GM04504 (cell line): ENCODE results near the gene SEC14L2.
"Not testable (repeated sequence)": the region's sequence is repeated elsewhere in the genome, so short reads cannot be mapped to it uniquely, and the experiment has no call there.

Source experiments
- DNase-seq: peaks from one replicate; pipeline ENCODE4 v3.0.0-alpha.2; 2012; ENCODE audit warnings: low read depth

Gene SEC14L2

DNA sequence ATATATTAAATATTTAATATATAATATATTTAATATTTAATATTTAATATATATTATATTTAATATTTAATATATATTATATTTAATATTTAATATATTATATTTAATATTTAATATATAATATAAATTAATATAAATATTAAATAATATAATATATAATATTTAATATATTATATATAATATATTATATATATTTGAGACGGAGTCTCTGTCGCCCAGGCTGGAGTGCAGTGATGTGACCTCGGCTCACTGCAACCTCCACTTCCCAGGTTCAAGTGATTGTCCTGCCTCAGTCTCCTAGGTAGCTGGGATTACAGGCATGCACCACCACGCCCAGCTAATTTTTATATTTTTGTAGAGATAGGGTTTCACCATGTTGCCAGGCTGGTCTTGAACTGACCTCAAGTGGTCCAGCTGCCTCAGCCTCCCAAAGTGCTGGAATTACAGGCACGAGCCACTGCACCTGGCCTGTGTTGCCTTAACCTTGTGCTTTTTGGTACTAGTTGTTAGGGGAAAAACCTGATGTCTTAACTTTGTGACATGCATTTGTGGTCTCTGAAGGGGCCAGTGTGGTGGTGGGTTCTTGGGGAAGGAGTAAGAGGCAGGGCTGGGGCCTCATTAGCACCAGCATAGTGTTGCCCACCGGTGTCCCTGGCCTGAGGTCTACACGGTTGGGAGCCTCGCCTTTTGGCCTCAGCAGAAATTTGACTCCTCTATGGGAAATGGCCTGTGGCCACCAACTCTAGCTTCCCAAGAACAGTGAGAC, 58.4 kb downstream of the SEC14L2 start:
- no peak for DNase-seq

DNA sequence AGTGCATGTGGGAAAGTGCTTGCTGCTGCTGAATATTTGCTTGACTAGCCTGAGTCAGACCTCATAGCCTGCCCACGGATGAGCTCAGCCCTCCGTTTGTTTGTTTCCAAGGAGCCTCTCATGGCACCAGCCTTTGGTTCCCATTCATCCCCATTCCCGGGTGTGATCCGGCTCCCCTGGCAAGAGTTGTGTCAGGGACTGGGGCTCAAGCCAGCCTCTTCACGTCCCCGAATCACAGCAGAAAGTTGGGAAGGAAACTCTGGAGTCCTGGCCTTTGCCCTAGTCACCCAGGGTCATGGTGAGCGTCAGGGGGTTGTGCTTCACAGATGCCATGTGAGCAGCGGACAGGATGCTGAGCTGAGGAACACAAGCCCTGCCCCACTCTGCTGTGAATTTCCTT, 61.2 kb downstream of the SEC14L2 start:
- no peak for DNase-seq

DNA sequence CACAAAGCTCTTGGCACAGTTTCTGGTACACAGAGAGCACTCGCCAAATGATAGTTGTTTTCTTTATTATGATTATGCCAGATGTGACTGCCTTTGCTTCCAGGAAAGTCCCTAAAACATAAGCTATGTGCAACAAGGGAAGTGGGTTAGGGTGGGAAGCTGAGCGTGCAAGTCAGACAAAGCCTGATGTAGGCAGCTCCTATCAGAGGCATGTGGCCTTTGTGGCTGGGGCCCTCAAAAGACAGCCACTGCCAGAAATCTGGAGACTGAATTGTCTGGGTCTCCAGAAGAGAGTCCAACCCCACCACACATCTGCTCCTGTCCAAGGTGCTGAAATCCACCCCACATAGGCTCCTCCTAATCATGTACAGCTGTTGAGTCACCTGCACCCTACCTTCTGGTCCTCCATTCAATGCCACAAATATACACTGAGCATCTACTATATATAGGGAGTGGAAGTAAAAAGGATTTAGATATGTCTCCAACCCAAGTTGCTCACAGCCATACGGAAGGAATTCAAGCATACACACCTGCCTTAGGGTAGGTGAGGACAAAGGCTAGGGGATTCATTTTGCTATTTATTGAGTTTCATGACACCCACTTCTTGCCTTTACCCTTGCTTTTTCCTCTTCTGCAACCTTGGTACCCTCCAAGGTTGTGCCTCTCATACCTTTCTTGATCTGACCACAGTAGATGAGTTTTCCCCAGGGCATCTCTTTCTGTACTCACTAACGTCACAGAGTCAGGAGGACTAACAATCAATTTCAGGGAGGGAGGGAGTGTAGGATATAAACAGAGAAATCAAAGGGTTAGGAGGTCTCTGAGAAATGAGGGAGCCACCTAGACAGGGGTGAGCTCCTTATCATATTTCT, 62.6 kb downstream of the SEC14L2 start:
- no peak for DNase-seq

DNA sequence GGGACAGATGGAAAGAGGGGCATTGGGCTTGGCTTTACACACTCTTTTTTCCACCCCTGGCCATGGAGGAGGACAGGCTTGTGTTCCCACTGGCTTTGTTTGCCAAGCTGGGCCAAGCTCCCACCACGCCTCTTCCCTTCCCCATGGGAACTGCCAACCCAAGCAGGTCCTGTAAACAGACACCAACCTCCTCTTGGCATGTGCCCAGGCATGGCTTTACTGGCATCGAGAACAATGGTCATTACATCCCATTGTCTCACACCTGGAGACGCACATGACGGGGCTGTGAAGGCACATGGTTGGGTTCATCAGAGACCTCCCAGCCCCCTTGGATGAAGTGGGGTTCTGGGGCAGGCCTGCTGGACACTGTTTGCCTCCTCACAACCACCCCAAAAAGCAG, 63.3 kb downstream of the SEC14L2 start:
- DNase-seq: no peak

DNA sequence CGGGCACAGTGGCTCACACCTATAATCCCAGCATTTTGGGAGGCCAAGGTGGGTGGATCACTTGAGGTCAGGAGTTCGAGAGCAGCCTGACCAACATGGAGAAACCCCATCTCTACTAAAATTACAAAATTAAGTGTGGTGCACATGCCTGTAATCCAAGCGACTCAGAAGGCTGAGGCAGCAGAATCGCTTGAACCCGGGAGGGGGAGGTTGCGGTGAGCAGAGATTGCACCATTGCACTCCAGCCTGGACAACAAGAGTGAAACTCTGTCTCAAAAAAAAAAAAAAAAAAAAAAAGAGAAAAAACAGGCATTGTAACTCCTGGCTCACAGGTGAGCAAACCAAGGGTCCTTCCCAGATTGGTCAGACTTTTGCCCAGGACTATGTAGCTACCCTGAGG, 63.7 kb downstream of the SEC14L2 start:
- not testable (repeated sequence) for DNase-seq

DNA sequence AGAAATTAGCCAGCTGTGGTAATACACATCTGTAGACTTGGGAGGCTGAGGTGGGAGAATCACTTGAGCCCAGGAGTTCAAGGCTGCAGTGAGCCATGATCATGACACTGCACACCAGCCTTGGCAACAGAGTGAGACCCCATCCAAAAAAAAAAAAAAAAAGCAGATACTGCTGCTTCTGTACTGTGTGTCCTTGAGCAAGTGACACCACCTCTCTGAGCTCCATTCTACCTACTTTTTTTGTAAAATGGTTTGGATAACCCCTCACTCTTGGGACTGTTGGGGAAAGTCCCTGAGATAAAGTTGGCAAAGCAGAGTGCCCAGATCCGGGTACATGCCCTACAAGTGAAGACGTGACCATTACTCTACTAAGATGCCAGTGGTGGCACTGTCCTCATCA, 72.3 kb downstream of the SEC14L2 start:
- no peak for DNase-seq

DNA sequence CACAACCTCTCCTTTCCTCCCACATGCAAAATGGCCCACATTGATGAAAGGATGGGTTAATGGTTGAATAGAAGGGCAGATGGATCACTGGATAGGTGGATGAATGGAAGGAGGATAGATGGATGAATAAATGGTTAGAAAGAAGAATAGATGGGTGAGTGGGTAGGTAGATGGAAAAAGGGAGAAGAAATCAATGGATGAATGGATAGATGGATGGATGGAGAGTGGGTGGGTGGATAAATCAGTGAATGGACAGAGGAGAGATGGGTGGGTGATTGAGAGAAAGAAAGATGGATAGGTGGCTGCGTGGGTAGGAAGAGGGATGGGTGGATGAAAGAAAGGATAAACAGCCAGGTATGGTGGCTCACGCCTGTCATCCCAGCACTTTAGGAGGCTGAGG, 73.8 kb downstream of the SEC14L2 start:
- no peak for DNase-seq

DNA sequence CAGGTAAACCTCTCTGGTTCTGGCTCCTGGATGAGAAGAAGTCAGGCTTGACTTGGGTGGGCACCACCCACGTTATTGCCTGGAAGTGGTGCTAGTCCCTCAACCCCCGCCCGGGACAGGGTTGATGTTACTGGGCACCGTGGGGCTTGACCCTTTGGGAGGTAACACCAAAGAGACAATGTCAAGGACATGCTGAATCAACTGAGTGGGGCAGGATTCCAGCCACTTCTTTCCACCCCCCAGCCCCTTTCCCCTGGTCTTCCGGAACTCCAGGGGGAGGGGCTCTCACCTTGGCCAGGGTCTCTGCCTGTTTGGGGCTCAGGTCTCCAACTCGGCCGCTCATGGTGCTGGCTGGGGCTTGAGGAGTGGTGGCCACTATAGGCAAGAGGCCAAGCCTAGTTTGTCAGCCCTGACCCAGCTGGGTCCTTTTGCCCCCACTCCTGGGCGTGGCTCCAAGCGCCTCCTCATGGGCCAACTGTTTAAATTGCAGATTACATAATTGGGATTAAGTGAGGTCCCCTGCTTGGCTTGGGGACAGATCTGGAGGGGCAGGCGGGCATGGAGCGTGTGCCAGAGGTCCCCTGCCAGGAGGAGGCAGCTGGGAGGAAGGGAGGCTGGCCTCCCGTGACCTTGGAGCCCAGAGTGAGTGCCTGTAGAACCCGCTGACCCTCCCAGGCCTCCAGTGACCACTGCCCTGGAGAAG, 74.9 kb downstream of the SEC14L2 start, which contains the start of gene SEC14L3:
Gene SEC14L3 (minus strand): TSS at position 402 of the 703 bp plus-strand sequence. CDS start 59 bp downstream, at position 343.
- DNase-seq: no peak

DNA sequence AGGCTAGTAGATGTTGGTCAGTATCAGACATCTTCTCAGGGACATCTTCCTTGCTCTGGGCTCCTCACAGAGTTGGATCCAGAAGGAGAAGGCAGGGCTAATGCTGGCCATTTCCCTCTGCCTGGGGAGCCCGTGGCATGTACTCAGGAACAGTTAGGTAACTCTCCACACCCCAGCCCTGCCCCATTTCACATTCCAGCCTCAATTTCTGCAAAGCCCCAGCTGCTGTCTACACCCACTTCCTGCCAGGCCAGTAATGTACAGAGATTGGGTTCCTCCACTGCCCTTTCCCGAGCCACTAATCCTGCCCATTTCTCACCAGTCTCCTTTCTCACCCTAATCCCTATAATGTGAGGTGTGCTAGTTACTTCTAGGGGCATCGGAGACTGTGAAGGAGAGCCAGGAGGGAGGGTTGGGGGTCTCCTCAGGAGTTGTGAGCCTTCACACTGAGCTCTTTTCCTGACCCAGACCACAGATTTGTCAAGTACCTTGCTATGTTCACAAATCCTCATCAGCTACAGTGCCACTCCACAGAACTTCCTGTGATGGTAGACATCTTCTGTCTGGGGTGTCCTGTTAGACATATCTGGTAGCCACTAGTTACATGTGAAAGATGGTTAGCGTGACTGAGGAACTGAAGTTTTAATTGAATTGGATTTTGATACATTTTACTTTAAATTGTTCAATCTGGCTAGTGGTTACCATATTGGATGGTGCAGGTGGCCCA, 76.3 kb downstream of the SEC14L2 start:
- DNase-seq: no peak

DNA sequence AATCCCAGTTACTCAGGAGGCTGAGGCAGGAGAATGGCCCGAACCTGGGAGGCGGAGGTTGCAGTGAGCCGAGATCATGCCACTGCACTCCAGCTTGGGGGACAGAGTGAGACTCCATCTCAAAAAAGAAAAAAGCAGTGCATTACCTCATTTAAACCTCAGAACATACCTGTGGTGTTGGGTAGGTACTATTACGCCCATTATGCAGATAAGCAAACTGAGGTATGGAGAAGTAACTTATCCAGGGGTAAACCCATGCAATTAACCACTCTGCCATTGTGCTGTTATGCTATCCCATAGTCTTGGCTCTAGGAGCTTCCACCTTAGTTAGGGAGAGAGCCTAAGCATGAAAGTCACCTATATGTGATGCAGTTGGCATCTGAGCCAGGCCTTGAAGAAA, 77.3 kb downstream of the SEC14L2 start:
- DNase-seq: no peak
